Mesenchymal stem cell (in vitro differentiated cells and primary cell): Measurements from ENCODE around the gene ERBB4.
"Not testable (repeated sequence)": the region's sequence is repeated elsewhere in the genome, so short reads cannot be mapped to it uniquely, and the experiment has no call there.

ENCODE experiments used
- DNase-seq: peaks from one replicate; pipeline ENCODE4 v3.0.0-alpha.2; 2013
- H2AFZ ChIP-seq: one replicate; pipeline ENCODE4 v1.6.1; 2013; ENCODE audit warnings: low read depth, mild to moderate bottlenecking, control low read depth, inconsistent platforms, low read length, moderate library complexity
- H2AK5ac ChIP-seq: 2 replicates; pipeline ENCODE4 v1.6.1; 2013; ENCODE audit warnings: low read length, moderate library complexity, mild to moderate bottlenecking, inconsistent platforms; ENCODE audit not compliant: severe bottlenecking
- H2BK120ac ChIP-seq: one replicate; pipeline ENCODE4 v1.6.1; 2013; ENCODE audit warnings: low read depth, mild to moderate bottlenecking, inconsistent platforms, low read length, moderate library complexity
- H2BK12ac ChIP-seq, 2 experiments: one replicate each; pipeline ENCODE4 v1.6.1; 2013; ENCODE audit warnings: inconsistent platforms in 2 of 2, low read length in 2 of 2, mild to moderate bottlenecking in 2 of 2, moderate library complexity in 2 of 2, control low read depth in 1 of 2
- H2BK15ac ChIP-seq: one replicate; pipeline ENCODE4 v1.6.1; 2013; ENCODE audit warnings: mild to moderate bottlenecking, low read depth, inconsistent platforms; ENCODE audit not compliant: poor library complexity, severe bottlenecking
- H2BK5ac ChIP-seq: 2 replicates; pipeline ENCODE4 v1.6.1; 2013; ENCODE audit warnings: low read depth, mild to moderate bottlenecking, low read length, control low read depth, inconsistent platforms; ENCODE audit not compliant: poor library complexity, severe bottlenecking
- H3K14ac ChIP-seq, 2 experiments: one replicate each; pipeline ENCODE4 v1.6.1; 2013; ENCODE audit warnings: inconsistent platforms in 2 of 2, low read length in 2 of 2, control low read depth in 1 of 2, mild to moderate bottlenecking in 1 of 2, moderate library complexity in 1 of 2
- H3K18ac ChIP-seq, 2 experiments: one replicate each; pipeline ENCODE4 v1.6.1; 2013; ENCODE audit warnings: inconsistent platforms in 2 of 2, low read length in 2 of 2, control low read depth in 1 of 2, low read depth in 1 of 2, mild to moderate bottlenecking in 1 of 2
- H3K23ac ChIP-seq, 2 experiments: one replicate each; pipeline ENCODE4 v1.6.1; 2013; ENCODE audit warnings: inconsistent platforms in 2 of 2, low read length in 2 of 2, mild to moderate bottlenecking in 2 of 2, moderate library complexity in 2 of 2, control low read depth in 1 of 2
- H3K27ac ChIP-seq: 2 replicates; pipeline ENCODE4 v1.5.1; 2013; ENCODE audit warnings: mild to moderate bottlenecking, moderate library complexity, low read length, control low read depth, inconsistent platforms; ENCODE audit not compliant: poor library complexity, severe bottlenecking
- H3K27me3 ChIP-seq, 2 experiments: 2 replicates each; pipeline versions ENCODE4 v1.6.1 to v1.7.0; 2013; ENCODE audit warnings: low read length in 2 of 2, mild to moderate bottlenecking in 2 of 2, moderate library complexity in 2 of 2, control low read depth in 1 of 2, inconsistent platforms in 1 of 2; ENCODE audit not compliant: control insufficient read depth in 1 of 2, insufficient read depth in 1 of 2
- H3K36me3 ChIP-seq, 2 experiments: 2 replicates each; pipeline versions ENCODE4 v1.6.1 to v1.7.0; 2013; ENCODE audit warnings: low read length in 2 of 2, control low read depth in 1 of 2, inconsistent platforms in 1 of 2, low read depth in 1 of 2, mild to moderate bottlenecking in 1 of 2; ENCODE audit not compliant: insufficient read depth in 2 of 2, control insufficient read depth in 1 of 2
- H3K4ac ChIP-seq, 2 experiments: one replicate each; pipeline ENCODE4 v1.6.1; 2013; ENCODE audit warnings: inconsistent platforms in 2 of 2, low read length in 2 of 2, mild to moderate bottlenecking in 2 of 2, moderate library complexity in 2 of 2, control low read depth in 1 of 2, low read depth in 1 of 2
- H3K4me1 ChIP-seq: 2 replicates; pipeline ENCODE4 v1.6.1; 2013; ENCODE audit warnings: low read depth, low read length, control low read depth; ENCODE audit not compliant: control insufficient read depth, insufficient read depth
- H3K4me2 ChIP-seq: 2 replicates; pipeline ENCODE4 v1.6.1; 2013; ENCODE audit warnings: low read length, mild to moderate bottlenecking, inconsistent platforms; ENCODE audit not compliant: poor library complexity, severe bottlenecking
- H3K4me3 ChIP-seq, 2 experiments: 2 replicates each; pipeline versions ENCODE4 v1.5.1 to v1.7.0; 2013; ENCODE audit warnings: low read length in 2 of 2, mild to moderate bottlenecking in 2 of 2, control low read depth in 1 of 2, low read depth in 1 of 2; ENCODE audit not compliant: insufficient read depth in 1 of 2
- H3K79me1 ChIP-seq: replicated peaks from 2 replicates; pipeline ENCODE4 v1.6.1; 2013; ENCODE audit warnings: mild to moderate bottlenecking, control low read depth, low read length, inconsistent platforms; ENCODE audit not compliant: poor library complexity, severe bottlenecking
- H3K9ac ChIP-seq: 2 replicates; pipeline ENCODE4 v1.7.0; 2013; ENCODE audit warnings: mild to moderate bottlenecking, low read length, moderate library complexity
- H3K9me3 ChIP-seq: 2 replicates; pipeline ENCODE4 v1.7.0; 2013; ENCODE audit warnings: mild to moderate bottlenecking, low read length; ENCODE audit not compliant: control insufficient read depth
- H4K8ac ChIP-seq: one replicate; pipeline ENCODE4 v1.6.1; 2013; ENCODE audit warnings: inconsistent platforms, mild to moderate bottlenecking, low read length, moderate library complexity
- H4K91ac ChIP-seq: one replicate; pipeline ENCODE4 v1.6.1; 2013; ENCODE audit warnings: mild to moderate bottlenecking, low read length, inconsistent platforms
- WGBS: methylation state at CpG from one replicate; pipeline ENCODE4 v1.1.7; 2013; ENCODE audit warnings: mixed read lengths; 5-methylcytosine and 5-hydroxymethylcytosine counted together

Gene ERBB4

DNA sequence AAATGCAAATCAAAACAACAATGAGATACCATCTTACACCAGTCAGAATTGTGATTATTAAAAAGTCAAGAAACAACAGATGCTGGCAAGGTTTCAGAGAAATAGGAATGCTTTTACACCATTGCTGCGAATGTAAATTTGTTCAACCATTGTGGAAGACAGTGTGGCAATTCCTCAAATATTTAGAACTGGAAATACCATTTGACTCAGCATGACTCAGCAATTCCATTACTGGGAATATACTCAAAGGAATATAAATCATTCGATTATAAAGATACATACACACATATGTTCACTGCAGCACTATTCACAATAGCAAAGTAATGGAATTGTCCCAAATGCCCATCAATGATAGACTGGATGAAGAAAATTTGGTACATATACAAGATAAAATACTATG lies 516.7 kb downstream of the ERBB4 start:
- no peak overlapping the region for H2BK120ac ChIP-seq
- H3K14ac ChIP-seq: no peak overlapping the region
- DNase-seq: peak; percentile 82
- H3K9me3 ChIP-seq: no peaks in the 10 kb centered on the region
- H3K79me1 ChIP-seq: no peaks in the 10 kb centered on the region
- H3K4me1 ChIP-seq: no peaks in the 10 kb centered on the region
- no peak overlapping the region for H2AFZ ChIP-seq
- no peak overlapping the region for H4K8ac ChIP-seq
- H3K4me3 ChIP-seq: no peak overlapping the region
- 38% methylated on average over 2 of the region's 2 CpGs for WGBS
- no peak overlapping the region for H4K91ac ChIP-seq
- no peak overlapping the region for H3K27ac ChIP-seq
- no peak overlapping the region for H3K23ac ChIP-seq
- no peak overlapping the region for H3K9ac ChIP-seq
- H3K36me3 ChIP-seq: no peaks in the 10 kb centered on the region
- H2BK12ac ChIP-seq: no peak overlapping the region
- H3K4ac ChIP-seq: no peak overlapping the region
- H2BK15ac ChIP-seq: no peak overlapping the region
- H3K4me2 ChIP-seq: no peak overlapping the region
- no peak overlapping the region for H2AK5ac ChIP-seq
- H2BK5ac ChIP-seq: no peak overlapping the region
- H3K18ac ChIP-seq: no peak overlapping the region
- no peaks in the 10 kb centered on the region for H3K27me3 ChIP-seq

DNA sequence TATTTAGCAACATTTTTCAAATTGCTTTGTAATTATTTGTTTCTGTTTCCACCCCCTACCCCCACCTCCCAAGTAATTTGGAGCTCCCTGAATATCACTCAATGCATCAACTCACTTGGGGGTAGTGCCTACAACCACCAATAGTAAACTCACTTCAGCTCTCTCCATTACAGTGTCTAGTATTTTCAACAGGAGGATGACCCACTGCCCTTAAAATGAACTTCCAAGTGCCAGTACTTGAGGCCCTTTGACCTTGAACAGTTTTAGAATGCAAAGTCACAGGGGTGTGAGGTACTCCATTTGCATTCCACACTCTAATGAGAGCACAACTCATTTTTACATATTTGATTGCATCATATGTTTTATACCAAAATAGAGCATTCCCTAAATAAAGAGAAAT lies 523.0 kb downstream of the ERBB4 start:
- Histone ChIP-seq H3K18ac (peak overlapping the region in 1 of 2 experiments; percentile 34), H3K27me3 (no peaks in the 10 kb centered on the region), H3K27ac (no peak overlapping the region), H2BK5ac (no peak overlapping the region), H3K14ac (no peak overlapping the region), H4K8ac (no peak overlapping the region), H3K4me1 (no peaks in the 10 kb centered on the region), H2BK120ac (no peak overlapping the region), H2BK15ac (no peak overlapping the region), H2AFZ (no peak overlapping the region), H3K4me2 (no peak overlapping the region), H2AK5ac (no peak overlapping the region), H2BK12ac (no peak overlapping the region), H3K36me3 (no peaks in the 10 kb centered on the region), H3K79me1 (no peaks in the 10 kb centered on the region), H3K9ac (no peak overlapping the region), H3K4me3 (no peak overlapping the region), H3K23ac (no peak overlapping the region), H3K9me3 (no peaks in the 10 kb centered on the region), H3K4ac (no peak overlapping the region), H4K91ac (no peak overlapping the region)
- DNase-seq: no peak

DNA sequence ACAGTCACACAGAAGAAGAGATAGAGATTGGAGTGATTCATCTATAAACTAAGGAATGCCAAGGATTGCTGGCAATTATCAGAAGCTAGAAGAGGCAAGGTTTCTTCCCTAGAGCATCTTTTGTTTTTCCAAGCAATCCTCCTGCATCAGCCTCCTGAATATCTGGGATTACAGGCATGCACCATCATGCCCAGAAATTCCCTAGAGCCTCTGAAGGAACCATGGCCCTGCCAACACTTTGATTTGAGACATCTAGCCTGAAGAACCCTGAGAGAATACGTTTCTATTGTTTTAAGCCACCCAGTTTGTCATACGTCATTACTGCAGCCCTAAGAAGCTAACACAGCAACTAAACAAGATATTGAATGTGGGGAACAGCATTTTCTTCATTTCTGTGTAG lies 525.0 kb downstream of the ERBB4 start:
- Histone ChIP-seq H3K9ac (no peak overlapping the region), H3K9me3 (no peaks in the 10 kb centered on the region), H4K91ac (no peak overlapping the region), H2BK15ac (no peak overlapping the region), H3K27ac (no peak overlapping the region), H2AK5ac (no peak overlapping the region), H3K79me1 (no peaks in the 10 kb centered on the region), H3K14ac (no peak overlapping the region), H3K27me3 (no peaks in the 10 kb centered on the region), H3K23ac (no peak overlapping the region), H3K4me3 (no peak overlapping the region), H3K4ac (no peak overlapping the region), H2BK120ac (no peak overlapping the region), H2BK12ac (no peak overlapping the region), H3K4me2 (no peak overlapping the region), H4K8ac (no peak overlapping the region), H3K4me1 (no peaks in the 10 kb centered on the region), H3K36me3 (no peaks in the 10 kb centered on the region), H3K18ac (no peak overlapping the region), H2BK5ac (no peak overlapping the region), H2AFZ (no peak overlapping the region)
- WGBS: 100% methylated on average over 1 of the region's 2 CpGs
- no peak for DNase-seq

DNA sequence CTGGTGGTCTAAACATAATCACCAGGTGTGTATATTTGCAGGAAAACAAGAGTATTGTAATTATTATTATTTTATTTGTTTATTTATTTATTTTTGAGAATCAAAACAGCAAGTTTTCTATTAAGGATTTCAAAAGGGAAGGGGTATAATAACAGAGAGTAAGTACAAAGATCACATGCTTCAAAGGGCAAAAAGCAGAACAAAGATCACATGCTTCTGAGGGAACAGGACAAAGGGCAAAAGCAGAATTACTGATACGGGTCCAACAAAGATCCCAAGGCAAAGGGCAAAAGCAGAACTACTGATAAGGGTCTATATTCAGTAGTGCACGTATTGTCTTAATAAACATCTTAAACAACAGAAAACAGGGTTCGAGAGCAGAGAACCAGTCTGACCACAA lies 528.3 kb downstream of the ERBB4 start:
- H2AFZ ChIP-seq, H3K27ac ChIP-seq, H3K18ac ChIP-seq, H3K36me3 ChIP-seq, H3K23ac ChIP-seq, H3K14ac ChIP-seq, H3K4me1 ChIP-seq, DNase-seq, H3K4me3 ChIP-seq, H3K9me3 ChIP-seq, H2BK5ac ChIP-seq, H4K91ac ChIP-seq, H3K9ac ChIP-seq, H3K4me2 ChIP-seq, H2BK15ac ChIP-seq, H3K79me1 ChIP-seq, H4K8ac ChIP-seq, H3K4ac ChIP-seq, H3K27me3 ChIP-seq, H2BK12ac ChIP-seq, H2AK5ac ChIP-seq, H2BK120ac ChIP-seq: not testable (repeated sequence)
- WGBS: 98% methylated on average over 3 of the region's 3 CpGs
